HG02642 (cell line): ENCODE results near the gene CUL2.

Experiments used
- ATAC-seq: cut with Tn5 transposase; IDR thresholded peaks from one replicate; pipeline ENCODE4 v1.9.1; 2021; ENCODE audit warnings: mild to moderate bottlenecking; ENCODE audit not compliant: unreplicated experiment, poor library complexity

The CUL2 gene

GRCh38 chr10:35090162-35090954 is at the start of gene CUL2:
CUL2 (minus strand) TSS chr10:35090341; CDS start chr10:35071317, 19,024 bp downstream.
- peak; percentile 97 for ATAC-seq

- ATAC-seq = no peak
Observed at GRCh38 chr10:35136263-35136815, 46.2 kb upstream of the CUL2 start.

- ATAC-seq = no peak
Observed at GRCh38 chr10:35135861-35136260, 45.7 kb upstream of the CUL2 start.

GRCh38 chr10:35133586-35133985 is 43.4 kb upstream of the CUL2 start:
- ATAC-seq = no peak

DNA sequence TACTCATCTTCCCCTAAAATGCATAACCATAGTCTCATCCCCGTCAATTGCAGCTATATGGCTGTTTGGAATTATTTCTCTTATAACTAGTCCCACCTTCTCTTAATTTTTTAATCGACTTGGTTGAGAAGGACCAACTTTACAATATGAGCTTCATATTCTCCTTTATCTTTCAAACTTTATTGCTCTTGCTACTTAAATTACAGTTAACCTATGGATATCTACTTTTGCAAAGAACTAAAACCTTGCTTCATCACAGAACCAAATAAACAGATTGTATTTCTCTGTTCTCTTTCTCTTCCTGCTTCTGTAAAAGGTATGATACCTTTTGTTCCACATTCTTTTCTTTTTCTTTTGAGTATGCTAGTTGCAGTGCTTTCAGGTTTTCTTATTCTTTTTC is 42.6 kb upstream of the CUL2 start:
- ATAC-seq = no peak

- ATAC-seq = no peak
Observed at GRCh38 chr10:35130663-35131062, 40.5 kb upstream of the CUL2 start.

DNA sequence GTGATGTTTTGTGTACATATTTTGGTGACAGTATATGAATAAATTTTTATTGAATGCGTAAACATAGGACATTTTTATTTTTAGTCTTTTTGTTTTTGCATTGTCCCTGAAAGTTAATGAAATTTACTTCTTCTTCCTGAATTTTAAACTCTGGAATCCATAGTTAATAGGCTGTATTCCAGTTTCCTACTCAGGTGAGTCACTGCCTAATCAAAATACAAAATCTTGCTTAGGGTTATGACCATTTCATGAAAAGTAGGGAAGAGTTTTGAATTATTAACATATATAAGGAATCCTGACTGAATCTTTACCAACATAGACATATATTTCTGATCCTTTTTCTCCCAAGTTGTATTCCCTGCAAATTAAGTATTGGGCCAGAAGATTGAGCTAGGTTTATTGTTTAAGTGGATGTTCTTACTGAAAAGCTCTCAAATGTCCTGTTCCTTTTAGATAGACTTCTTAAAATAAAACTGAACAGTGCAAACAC is 39.1 kb upstream of the CUL2 start:
- no peak for ATAC-seq

GRCh38 chr10:35127289-35127891 is 37.2 kb upstream of the CUL2 start:
- peak; percentile 16 for ATAC-seq

DNA sequence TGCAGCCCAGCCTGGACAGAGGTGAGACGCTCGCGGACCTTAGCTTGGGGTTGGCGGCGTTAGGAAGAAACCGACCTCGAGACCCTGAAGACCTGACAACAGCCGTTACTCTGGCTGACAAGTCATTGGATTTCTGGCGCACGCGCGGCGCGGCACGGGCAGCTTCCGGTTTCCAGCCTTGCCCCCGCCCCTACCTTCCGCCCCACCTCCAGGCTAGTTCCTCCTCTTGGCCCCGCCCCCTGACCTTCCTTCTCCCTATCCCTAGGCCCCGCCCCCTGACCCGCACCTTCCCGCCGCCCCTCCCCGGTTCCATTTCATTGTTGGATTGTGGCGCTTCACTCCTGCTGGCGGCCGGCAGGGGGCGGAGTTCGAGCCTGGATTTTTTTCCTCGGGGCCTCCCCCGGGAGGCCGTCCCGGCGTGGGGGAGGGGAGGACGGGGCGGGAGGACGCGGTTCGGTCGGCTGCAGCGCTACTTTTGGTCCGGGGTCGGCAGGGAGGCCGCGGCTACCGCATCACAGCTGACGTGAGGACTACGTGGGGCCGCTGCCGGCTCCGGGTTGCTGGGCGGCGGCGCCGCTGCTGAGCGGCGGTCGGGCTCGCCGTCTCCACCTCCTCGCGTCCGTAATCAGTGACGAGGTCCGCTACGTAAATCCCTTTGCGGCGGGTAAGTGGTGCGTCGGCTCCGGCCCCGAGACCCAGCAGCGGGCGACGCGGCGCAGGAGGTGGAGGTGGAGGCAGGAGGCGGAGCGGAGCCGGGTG is 36.6 kb upstream of the CUL2 start, which contains the start of gene CREM:
CREM (plus strand) TSS at position 317 of the 759 bp plus-strand sequence. CDS start 10,990 bp downstream, outside the sequence.
- peak; percentile 78 for ATAC-seq

GRCh38 chr10:35126062-35126529 is 36.0 kb upstream of the CUL2 start:
- ATAC-seq = no peak

DNA sequence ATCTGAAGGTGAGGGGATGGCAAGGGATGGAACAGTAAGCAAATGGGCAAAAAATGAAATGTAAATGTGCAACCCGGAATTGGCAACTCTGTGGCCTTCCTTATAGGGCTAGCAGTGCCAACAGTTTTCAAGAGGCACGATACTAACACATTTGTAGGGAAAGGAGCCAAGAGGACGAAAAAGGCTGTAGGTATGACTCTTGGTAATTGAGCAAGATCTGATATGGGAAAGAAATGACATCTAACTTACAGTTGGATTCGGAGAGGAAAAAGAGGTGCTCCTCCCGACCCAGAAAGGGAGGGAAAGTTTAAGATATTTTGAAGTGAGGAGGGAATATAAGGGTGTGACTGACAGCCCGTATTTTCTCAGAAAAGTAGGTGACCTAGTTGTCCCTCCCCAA is 34.4 kb upstream of the CUL2 start:
- ATAC-seq = no peak

DNA sequence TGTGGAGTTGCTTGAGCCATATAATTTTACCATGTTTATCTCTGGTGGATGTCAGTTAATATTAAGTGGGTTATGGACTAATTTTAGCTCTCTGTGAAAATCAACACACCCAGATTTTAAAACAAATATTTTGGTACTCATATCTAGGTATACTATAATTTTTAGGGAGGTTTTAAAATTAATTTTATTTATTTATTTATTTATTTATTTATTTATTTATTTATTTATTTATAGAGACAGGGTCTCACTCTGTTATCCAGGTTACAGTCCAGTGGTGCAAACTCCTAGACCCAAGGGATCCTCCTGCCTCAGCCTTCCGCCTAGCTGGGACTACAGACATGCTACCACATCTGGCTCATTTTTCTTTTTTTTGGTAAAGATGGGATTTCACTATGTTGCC is 29.2 kb upstream of the CUL2 start:
- ATAC-seq = no peak

DNA sequence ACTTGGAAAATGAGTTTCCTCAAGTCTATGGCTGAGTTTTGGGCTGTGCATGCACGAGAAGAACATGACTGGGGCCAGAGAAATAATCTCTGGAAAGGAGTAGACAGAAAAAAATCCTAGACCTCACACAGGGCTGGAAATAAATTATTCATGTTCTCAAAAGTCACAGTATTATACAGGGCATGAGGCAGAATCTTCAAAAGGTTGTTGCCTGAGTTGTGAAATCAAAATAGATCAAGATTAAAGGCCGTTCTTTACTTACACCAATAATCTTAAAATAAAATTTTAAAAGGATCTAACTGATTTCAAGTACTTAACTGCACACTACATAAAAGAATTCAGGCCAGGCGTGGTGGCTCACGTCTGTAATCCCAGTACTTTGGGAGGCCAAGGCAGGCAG is 22.4 kb upstream of the CUL2 start:
- no peak for ATAC-seq

DNA sequence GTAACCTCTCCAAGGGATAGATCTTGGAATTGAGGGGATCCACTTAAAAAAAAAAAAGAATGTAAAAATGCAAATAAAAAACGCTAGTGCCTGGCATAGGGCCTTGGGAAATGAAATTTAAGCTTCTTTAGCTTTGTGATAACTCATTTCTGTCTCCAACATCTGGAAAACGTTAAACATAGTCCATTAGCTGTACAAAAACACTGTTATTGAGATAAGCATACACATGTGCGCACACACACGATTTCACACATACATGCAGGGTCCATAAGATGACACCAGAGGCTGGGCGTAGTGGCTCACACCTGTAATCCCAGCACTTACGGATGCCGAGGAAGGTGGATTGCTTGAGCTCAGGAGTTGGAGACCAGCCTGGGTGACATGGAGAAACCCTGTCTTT is 13.7 kb upstream of the CUL2 start:
- ATAC-seq = no peak

DNA sequence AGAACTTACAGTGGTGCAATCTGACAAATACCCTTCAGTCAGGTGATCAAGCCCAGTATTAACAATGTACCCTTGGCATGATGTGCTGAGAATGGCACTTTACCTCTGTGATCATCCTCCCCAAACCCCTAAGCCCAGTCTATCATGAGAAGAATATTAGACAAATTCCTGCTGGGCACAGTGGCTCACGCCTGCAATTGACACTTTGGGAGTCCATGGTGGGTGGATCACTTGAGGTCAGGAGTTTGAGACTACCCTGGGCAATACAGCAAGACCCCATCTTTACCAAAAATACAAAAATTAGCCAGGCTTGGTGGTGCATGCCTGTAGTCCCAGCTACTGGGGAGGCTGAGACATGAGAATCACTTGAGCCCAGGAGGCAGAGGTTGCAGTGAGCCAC is 7.4 kb upstream of the CUL2 start:
- ATAC-seq = no peak

DNA sequence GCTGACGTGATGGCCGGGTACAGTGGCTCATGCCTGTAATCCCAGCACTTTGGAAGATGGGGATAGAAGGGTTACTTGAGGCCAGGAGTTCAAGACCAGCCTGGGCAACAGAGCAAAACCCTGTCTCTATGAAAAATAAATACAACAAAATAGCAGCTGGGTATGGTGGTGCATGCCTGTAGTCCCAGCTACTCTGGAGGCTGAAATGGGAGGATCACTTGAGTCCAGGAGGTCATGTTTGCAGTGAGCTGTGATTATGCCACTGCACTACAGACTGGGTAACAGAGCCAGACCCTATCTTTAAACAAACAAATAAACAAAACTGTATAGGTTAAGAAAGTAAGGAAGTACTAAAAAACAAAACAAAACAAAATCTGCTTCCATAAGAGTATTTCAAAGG is 6.2 kb upstream of the CUL2 start:
- no peak for ATAC-seq

DNA sequence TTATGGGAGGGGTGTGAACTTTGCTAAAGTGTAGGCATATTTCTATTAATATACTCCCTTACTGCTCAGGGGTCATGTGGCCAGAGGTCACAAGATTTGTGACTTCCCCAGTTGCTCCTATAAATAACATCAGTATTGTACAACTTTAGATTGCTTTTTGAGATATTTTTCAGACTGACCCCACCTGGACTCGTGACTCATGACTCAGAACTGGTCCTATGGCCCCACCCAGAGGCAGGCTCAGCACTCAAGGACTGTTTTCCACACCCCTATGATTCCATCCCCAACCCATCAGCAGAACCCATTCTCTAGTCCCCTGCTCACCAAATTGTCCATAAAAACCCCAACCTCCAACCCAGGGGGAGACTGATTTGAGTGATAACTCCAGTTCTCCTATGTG is 2.7 kb upstream of the CUL2 start:
- ATAC-seq = no peak

DNA sequence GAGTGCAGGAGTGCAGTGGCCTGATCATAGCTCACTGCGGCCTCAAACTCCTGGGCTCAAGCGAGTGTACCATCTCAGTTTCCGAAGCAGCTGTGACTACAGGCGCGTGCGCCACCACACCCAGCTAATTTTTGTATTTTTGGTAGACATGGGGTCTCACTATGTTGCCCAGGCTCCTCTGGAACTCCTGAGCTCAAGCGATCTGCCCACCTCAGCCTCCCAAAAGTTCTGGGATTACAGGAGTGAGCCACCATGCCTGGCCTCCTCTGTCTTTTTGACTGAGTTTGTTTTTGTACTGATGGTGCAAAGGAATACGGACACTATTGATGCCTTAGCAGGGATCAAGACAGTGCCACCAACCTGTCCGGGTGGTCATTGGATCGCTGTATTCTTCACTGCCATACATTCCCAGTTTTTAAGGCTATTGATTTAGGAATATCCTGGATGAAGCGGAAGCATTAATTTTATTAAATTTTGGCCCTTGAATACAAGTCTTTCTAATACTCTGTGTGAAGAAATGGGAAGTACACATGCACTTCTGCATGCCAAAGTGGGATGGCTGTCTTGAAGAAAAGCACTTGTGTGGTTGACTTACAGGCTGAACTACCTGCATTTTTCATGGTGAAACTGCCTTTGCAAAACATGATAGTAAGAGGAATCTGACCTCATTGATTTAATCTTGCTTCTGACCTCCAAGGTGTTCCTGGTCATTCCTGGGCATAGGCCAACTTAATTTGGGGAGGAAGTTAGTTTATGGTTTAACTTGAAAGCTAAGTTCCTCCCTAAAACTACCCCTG is 2.1 kb upstream of the CUL2 start:
- no peak for ATAC-seq

DNA sequence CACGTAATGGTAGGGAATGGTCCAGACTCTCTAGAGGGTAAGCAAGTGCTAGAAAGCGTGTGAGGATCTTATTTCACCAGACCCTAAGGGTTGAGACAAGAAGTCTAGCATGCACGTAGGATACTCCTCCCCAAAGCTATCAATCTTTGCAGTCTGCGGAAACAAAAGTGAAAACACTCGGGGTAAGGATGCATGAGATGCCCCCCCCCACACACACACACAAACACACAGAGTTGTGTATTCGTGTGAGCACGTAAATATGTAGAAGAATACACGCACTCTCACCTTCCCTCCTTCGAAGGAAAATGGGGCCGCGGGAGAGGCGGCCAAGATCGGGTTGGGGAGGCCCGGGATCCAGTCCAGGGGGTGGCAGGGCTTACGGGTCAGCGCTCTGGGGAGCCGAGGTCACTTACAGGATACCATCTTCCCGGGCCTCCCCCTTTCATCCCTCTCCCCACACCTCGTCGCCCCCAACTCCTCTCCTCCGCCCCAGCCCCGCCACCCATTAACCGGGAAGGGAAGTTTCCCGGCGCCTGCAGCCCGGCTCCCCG is 455 bp downstream of the CUL2 start:
- ATAC-seq = peak; percentile 34

DNA sequence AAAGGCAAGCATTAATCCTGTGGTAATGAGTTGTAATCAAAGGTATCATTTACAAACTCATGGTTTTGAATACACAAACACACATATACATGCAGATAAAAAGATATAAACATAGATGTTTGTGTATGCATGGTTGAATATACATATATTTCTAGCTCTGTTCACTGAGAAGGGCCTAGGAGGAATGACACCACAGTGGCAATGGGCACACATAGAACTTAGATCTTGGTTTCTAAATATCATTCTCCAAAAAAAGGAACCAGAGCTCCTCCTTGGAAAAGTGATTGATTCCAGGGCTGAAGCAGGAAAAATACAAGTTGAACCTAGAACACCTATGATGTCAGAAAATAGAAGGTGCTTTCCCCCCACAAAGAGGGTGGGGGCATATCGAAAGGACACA is 6.9 kb downstream of the CUL2 start:
- no peak for ATAC-seq
